Panc1 (cell line): ENCODE measurements around the gene MYO16.

Experiments used
- SIN3A ChIP-seq: IDR thresholded peaks from 2 replicates; pipeline ENCODE4 v1.6.1; 2012; ENCODE audit warnings: low read depth, mild to moderate bottlenecking, low read length, moderate library complexity, borderline replicate concordance; ENCODE audit not compliant: insufficient read depth
- TCF7L2 ChIP-seq: IDR thresholded peaks from 2 replicates; pipeline ENCODE4 v1.6.1; 2011; ENCODE audit warnings: mild to moderate bottlenecking, low read depth, low read length, inconsistent platforms
- TF ChIP-seq, protein P1 (sequence below): fragments of 450-650 bp; IDR thresholded peaks from 2 replicates; pipeline ENCODE4 v1.5.1; 2017; ENCODE audit warnings: mild to moderate bottlenecking
- TF ChIP-seq, protein P2 (sequence below), 2 experiments: IDR thresholded peaks; 2 replicates each; pipeline ENCODE4 v1.6.1; 2011 to 2012; ENCODE audit warnings: low read depth in 2 of 2, control low read depth in 1 of 2, low read length in 1 of 2, mild to moderate bottlenecking in 1 of 2, moderate library complexity in 1 of 2; ENCODE audit not compliant: insufficient read depth in 1 of 2

DNA sequence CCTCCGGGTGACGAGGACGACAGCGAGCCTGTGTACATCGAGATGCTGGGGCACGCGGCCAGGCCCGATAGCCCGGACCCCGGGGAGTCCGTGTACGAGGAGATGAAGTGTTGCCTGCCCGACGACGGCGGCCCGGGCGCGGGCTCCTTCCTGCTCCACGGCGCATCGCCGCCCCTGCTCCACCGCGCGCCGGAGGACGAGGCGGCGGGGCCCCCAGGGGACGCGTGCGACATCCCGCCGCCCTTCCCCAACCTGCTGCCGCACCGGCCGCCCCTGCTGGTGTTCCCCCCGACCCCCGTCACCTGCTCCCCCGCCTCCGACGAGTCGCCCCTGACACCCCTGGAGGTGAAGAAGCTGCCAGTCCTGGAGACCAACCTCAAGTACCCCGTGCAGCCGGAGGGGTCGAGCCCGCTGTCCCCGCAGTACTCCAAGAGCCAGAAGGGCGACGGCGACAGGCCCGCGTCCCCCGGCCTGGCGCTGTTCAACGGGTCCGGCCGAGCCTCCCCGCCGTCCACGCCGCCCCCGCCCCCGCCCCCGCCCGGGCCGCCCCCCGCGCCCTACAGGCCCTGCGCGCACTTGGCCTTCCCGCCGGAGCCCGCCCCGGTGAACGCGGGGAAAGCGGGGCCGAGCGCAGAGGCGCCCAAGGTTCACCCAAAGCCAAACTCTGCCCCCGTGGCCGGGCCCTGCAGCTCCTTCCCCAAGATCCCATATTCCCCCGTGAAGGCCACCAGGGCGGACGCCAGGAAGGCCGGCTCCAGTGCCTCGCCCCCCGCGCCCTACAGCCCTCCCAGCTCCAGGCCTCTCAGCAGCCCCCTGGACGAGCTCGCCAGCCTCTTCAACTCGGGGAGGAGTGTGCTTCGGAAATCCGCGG is 511.3 kb downstream of the MYO16 start:
- TF ChIP-seq, protein P1, sequence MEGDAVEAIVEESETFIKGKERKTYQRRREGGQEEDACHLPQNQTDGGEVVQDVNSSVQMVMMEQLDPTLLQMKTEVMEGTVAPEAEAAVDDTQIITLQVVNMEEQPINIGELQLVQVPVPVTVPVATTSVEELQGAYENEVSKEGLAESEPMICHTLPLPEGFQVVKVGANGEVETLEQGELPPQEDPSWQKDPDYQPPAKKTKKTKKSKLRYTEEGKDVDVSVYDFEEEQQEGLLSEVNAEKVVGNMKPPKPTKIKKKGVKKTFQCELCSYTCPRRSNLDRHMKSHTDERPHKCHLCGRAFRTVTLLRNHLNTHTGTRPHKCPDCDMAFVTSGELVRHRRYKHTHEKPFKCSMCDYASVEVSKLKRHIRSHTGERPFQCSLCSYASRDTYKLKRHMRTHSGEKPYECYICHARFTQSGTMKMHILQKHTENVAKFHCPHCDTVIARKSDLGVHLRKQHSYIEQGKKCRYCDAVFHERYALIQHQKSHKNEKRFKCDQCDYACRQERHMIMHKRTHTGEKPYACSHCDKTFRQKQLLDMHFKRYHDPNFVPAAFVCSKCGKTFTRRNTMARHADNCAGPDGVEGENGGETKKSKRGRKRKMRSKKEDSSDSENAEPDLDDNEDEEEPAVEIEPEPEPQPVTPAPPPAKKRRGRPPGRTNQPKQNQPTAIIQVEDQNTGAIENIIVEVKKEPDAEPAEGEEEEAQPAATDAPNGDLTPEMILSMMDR = no peak
- no peak for TF ChIP-seq TCF7L2
- TF ChIP-seq, protein P2, sequence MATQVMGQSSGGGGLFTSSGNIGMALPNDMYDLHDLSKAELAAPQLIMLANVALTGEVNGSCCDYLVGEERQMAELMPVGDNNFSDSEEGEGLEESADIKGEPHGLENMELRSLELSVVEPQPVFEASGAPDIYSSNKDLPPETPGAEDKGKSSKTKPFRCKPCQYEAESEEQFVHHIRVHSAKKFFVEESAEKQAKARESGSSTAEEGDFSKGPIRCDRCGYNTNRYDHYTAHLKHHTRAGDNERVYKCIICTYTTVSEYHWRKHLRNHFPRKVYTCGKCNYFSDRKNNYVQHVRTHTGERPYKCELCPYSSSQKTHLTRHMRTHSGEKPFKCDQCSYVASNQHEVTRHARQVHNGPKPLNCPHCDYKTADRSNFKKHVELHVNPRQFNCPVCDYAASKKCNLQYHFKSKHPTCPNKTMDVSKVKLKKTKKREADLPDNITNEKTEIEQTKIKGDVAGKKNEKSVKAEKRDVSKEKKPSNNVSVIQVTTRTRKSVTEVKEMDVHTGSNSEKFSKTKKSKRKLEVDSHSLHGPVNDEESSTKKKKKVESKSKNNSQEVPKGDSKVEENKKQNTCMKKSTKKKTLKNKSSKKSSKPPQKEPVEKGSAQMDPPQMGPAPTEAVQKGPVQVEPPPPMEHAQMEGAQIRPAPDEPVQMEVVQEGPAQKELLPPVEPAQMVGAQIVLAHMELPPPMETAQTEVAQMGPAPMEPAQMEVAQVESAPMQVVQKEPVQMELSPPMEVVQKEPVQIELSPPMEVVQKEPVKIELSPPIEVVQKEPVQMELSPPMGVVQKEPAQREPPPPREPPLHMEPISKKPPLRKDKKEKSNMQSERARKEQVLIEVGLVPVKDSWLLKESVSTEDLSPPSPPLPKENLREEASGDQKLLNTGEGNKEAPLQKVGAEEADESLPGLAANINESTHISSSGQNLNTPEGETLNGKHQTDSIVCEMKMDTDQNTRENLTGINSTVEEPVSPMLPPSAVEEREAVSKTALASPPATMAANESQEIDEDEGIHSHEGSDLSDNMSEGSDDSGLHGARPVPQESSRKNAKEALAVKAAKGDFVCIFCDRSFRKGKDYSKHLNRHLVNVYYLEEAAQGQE (IDR thresholded peaks at IDR 0.05; ENCODE audit: insufficient read depth in 1 of 2, low read depth in 2 of 2, low read length in 1 of 2) = no peak
- no peak for TF ChIP-seq SIN3A
